Measurements from ENCODE around the gene NBAS.
"Not testable (repeated sequence)": the region's sequence is repeated elsewhere in the genome, so short reads cannot be mapped to it uniquely, and the experiment has no call there.

Gene NBAS

GRCh38 chr2:15456352-15456751 is 104.8 kb downstream of the NBAS start:
- FAIRE-seq = no peak

DNA sequence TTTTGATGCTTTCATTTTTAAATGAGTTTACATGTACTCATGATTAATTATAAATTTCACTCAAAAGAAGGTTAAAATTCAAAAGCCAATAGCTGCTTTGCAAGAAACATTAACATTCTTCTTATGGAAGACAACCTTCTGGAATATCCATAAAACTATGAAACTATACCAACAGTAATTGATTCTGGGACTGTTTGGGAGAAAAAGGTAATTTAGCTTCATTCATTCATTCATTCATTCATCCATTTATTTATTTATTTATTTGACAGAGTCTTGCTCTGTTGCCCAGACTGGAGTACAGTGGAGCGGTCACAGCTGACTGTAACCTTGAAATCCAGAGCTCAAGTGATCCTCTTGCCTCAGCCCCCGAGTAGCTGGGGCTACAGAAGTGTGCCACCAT is 110.3 kb downstream of the NBAS start:
- no peak for FAIRE-seq

GRCh38 chr2:15449556-15450236 is 111.4 kb downstream of the NBAS start:
- no peak for FAIRE-seq

GRCh38 chr2:15448250-15448839 is 112.8 kb downstream of the NBAS start:
- FAIRE-seq = no peak

GRCh38 chr2:15447381-15447780 is 113.8 kb downstream of the NBAS start:
- FAIRE-seq = no peak

DNA sequence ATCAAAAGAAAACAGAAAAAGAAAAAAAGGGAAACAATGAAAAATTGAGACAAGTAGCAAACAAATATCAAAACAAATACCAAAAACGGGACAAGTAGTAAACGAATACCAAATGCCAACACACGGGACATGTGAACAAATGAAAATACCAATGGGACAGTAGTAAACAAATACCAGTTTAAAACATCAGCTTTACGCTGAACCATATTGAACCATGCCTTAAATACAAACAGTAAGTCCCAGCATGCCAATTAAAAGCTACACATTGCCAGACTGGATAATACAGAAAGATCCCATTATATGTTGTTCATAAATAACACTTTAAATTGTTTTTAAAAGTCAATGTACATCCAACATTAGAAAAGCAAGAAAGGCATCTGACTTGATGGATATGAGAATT is 114.2 kb downstream of the NBAS start:
- no peak for FAIRE-seq

- FAIRE-seq = no peak
Observed at GRCh38 chr2:15445891-15446562, 115.1 kb downstream of the NBAS start.

DNA sequence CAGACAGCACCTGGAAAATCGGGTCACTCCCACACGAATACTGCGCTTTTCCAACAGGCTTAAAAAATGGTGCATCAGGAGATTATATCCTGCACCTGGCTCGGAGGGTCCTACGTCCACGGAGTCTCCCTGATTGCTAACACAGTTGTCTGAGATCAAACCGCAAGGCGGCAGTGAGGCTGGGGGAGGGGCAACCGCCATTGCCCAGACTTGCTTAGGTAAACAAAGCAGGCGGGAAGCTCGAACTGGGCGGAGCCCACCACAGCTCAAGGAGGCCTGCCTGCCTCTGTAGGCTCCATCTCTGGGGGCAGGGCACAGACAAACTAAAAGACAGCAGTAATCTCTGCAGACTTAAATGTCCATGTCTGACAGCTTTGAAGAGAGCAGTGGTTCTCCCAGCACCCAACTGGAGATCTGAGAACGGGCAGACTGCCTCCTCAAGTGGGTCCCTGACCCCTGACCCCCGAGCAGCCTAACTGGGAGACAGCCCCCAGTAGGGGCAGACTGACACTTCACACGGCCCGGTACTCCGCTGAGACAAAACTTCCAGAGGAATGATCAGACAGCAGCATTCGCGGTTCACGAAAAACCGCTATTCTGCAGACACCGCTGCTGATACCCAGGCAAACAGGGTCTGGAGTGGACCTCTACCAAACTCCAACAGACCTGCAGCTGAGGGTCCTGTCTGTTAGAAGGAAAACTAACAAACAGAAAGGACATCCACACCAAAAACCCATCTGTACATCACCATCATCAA is 121.2 kb downstream of the NBAS start:
- FAIRE-seq = not testable (repeated sequence)

DNA sequence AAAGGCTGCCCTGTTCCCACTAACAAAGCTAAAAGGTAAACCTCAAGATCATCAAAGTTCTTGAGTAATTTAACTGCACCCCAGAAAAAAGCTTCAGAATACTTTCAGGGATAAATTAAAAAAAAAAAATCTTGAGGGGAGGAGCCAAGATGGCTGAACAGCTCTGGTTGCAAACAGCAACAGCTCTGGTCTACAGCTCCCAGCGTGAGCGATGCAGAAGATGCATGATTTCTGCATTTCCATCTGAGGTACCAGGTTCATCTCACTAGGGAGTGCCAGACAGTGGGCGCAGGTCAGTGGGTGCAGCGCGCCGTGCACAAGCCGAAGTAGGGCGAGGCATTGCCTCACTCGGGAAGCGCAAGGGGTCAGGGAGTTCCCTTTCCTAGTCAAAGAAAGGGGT is 121.8 kb downstream of the NBAS start:
- not testable (repeated sequence) for FAIRE-seq

DNA sequence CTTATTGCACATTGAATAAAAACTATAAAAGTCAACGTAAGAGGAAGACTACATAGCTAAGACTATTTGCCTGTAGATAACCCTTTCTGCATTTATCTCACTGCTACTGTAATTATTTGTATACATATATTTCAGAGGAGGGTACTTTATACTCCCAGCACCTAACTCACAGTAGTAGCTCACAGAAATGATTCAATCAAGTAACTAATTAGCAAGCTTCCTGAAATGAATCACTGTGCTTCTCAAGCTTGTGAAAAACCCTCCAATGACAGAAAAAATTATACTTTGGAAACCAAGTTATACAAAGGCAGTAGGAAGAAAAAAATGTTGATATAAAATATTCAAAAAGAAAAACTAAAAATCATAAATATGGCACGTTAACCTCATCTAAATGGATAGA is 124.9 kb downstream of the NBAS start:
- FAIRE-seq = no peak

- FAIRE-seq = no peak
Observed at GRCh38 chr2:15435474-15435873, 125.7 kb downstream of the NBAS start.

GRCh38 chr2:15432642-15433256 is 128.4 kb downstream of the NBAS start:
- FAIRE-seq = no peak

GRCh38 chr2:15429032-15429431 is 132.1 kb downstream of the NBAS start:
- no peak for FAIRE-seq

- no peak for FAIRE-seq
Observed at GRCh38 chr2:15427987-15428386, 133.1 kb downstream of the NBAS start.

GRCh38 chr2:15426606-15427005 is 134.5 kb downstream of the NBAS start:
- no peak for FAIRE-seq

- no peak for FAIRE-seq
Observed at GRCh38 chr2:15425712-15426111, 135.4 kb downstream of the NBAS start.

- no peak for FAIRE-seq
Observed at GRCh38 chr2:15421753-15422152, 139.4 kb downstream of the NBAS start.

- FAIRE-seq = no peak
Observed at GRCh38 chr2:15415748-15416147, 145.4 kb downstream of the NBAS start.

GRCh38 chr2:15412779-15413178 is 148.4 kb downstream of the NBAS start:
- FAIRE-seq = no peak

- no peak for FAIRE-seq
Observed at GRCh38 chr2:15412309-15412708, 148.8 kb downstream of the NBAS start.

GRCh38 chr2:15410884-15411283 is 150.2 kb downstream of the NBAS start:
- FAIRE-seq = no peak

DNA sequence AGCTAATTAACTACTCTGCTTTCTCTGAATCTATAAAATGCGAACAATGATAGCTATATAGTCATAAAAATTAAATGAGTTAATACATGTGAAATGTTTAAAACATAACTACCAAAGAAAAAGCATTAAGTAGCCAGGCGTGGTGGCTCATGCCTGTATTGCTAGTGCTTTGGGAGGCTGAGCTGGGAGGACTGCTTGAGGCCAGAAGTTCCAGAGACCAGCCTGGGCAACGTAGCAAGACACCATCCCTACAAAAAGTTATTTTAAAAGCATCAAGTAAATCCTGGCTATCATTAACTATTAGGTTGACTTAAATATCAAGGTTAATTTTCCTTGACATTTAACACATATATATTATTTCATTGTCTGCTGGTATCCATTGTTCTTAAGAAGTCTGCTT is 152.4 kb downstream of the NBAS start:
- FAIRE-seq = no peak

DNA sequence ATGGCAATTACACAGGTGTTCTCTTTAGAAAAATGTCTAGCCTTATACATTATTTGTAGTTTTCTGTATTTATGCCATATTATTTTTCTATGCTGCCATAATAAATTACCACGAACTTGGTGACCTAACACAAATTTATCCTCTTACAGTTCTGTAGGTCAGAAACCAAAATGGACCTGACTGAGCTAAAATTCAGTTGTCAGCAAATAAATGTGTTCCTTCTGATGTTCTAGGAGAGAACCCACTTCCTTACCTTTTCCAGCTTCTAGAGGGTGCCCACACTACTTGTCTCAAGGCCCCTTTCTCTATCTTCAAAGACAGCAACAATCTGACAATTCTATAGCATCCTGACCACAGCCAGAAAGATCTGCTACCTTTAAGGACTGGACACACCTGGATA is 153.5 kb downstream of the NBAS start:
- FAIRE-seq = no peak

All from endometrium (tissue), 2 donors.